ENCODE results near the gene AMPH. TPM values are rescaled to one million over a fixed set of nuclear protein-coding genes. Genes with fewer than 3 reads are reported as not detected.

The AMPH gene
- total RNA-seq, 1 experiment from 2014 or later, result not detected

DNA sequence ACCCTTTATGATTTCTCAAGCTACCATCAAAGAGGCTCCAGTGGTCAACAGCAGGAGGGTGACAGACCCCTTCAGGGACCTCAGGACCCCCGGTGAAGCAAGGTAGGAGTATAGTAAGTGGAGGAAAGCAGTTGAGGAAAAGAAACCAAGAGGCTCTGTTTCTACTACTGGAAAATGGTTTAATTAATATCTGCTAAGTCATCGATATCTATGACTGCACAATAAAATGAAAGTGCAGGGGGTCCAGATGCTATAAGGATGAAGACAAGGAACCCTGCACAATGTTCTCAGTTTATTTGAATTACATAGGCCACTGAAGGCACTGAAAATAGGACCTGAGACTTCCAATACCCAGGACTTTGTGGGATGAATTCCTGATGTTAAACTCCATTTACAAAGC lies 23.7 kb downstream of the AMPH start:
- Histone ChIP-seq H3K79me2 (ENCODE audit: low read depth) (no peaks in the 10 kb centered on the region), H3K9me2 (ENCODE audit: insufficient read depth) (no peaks in the 10 kb centered on the region), H3K27ac (no peak overlapping the region), H3K4me1 (replicated peaks; ENCODE audit: insufficient read depth) (no peaks in the 10 kb centered on the region), H3K4me2 (no peak overlapping the region), H3K27me3 (ENCODE audit: insufficient read depth, low read depth) (peaks cover 72% of the 10 kb centered on the region), H3F3A (ENCODE audit: insufficient read depth, low read depth) (no peaks in the 10 kb centered on the region), H3K36me3 (ENCODE audit: low read depth) (no peaks in the 10 kb centered on the region), H3K4me3 (no peak overlapping the region), H4K20me1 (ENCODE audit: insufficient read depth) (no peaks in the 10 kb centered on the region), H2AFZ (no peak overlapping the region), H3K9me3 (ENCODE audit: insufficient read depth, low read depth) (no peaks in the 10 kb centered on the region)
- TF ChIP-seq, protein P1, sequence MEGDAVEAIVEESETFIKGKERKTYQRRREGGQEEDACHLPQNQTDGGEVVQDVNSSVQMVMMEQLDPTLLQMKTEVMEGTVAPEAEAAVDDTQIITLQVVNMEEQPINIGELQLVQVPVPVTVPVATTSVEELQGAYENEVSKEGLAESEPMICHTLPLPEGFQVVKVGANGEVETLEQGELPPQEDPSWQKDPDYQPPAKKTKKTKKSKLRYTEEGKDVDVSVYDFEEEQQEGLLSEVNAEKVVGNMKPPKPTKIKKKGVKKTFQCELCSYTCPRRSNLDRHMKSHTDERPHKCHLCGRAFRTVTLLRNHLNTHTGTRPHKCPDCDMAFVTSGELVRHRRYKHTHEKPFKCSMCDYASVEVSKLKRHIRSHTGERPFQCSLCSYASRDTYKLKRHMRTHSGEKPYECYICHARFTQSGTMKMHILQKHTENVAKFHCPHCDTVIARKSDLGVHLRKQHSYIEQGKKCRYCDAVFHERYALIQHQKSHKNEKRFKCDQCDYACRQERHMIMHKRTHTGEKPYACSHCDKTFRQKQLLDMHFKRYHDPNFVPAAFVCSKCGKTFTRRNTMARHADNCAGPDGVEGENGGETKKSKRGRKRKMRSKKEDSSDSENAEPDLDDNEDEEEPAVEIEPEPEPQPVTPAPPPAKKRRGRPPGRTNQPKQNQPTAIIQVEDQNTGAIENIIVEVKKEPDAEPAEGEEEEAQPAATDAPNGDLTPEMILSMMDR (conservative IDR thresholded peaks at IDR 0.05), result no peak
- no peak for TF ChIP-seq EZH2 (IDR thresholded peaks at IDR 0.05; ENCODE audit: low read depth)
- peak in 1 of 2 experiments; percentile 4 for DNase-seq
- CTCF ChIA-PET, result no interaction called here
- intact Hi-C loops (cut with micrococcal nuclease; ENCODE audit: unreplicated experiment), result no loop called here
- POLR2A ChIA-PET (ENCODE audit: unreplicated experiment), result no interaction called here
- no TSS peak for BruUV-seq (replicated peaks)

DNA sequence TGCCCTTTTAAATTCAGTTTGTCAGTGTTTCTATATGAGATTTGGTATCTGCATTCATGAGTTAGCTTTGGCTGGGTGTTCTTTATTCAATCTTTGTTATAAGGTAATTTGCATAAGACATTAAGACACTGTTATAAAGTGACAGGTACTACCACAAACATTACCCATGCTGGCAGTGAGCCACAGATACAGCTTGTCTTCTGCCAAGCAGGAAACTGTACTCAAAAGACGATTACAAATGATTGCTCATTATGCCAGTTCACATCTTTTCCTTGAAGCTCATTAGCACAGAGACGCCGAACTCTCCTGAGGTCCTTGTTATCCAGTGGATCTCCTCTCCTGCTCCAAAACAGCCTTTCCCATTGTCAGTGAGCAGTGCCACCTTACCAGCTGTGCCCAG lies 30.4 kb downstream of the AMPH start:
- Histone ChIP-seq H3K36me3 (ENCODE audit: low read depth) (no peaks in the 10 kb centered on the region), H3F3A (ENCODE audit: insufficient read depth, low read depth) (no peaks in the 10 kb centered on the region), H3K4me2 (no peak overlapping the region), H3K27ac (no peak overlapping the region), H3K9me2 (ENCODE audit: insufficient read depth) (peaks cover 3% of the 10 kb centered on the region; the same call in 1 of the 2 replicates), H4K20me1 (ENCODE audit: insufficient read depth) (no peaks in the 10 kb centered on the region), H3K79me2 (ENCODE audit: low read depth) (no peaks in the 10 kb centered on the region), H3K9me3 (ENCODE audit: insufficient read depth, low read depth) (no peaks in the 10 kb centered on the region), H3K4me3 (no peak overlapping the region), H3K27me3 (ENCODE audit: insufficient read depth, low read depth) (peaks cover 31% of the 10 kb centered on the region), H2AFZ (no peak overlapping the region), H3K4me1 (replicated peaks; ENCODE audit: insufficient read depth) (no peaks in the 10 kb centered on the region)
- CTCF ChIA-PET, result no interaction called here
- no TSS peak for BruUV-seq (replicated peaks)
- intact Hi-C loops (cut with micrococcal nuclease; ENCODE audit: unreplicated experiment), result no loop called here
- POLR2A ChIA-PET (ENCODE audit: unreplicated experiment), result no interaction called here
- DNase-seq, result peak in 1 of 2 experiments; percentile 21
- no peak for TF ChIP-seq EZH2 (IDR thresholded peaks at IDR 0.05; ENCODE audit: low read depth)
- TF ChIP-seq, protein P1 (conservative IDR thresholded peaks at IDR 0.05), result no peak

DNA sequence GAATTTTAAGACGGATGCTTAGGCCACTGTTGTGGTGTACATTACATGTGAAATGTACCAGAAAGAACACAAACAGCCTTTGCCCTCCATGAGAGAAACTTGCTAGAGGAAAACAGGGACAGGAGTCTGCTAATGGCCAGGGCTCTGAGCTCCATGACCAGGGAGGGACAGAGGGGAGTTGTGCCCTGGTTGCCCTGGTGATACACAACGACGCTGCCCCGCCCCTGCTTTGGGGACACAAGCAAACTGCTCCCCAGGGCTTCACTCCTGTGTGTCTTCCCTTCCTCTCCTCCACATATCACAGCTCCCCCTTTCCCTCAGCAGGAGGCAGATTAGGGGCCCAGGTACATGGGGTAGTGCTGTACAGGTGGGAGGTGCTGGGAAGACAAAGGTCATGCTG lies 36.2 kb downstream of the AMPH start:
- Histone ChIP-seq H2AFZ (no peak overlapping the region), H3K36me3 (ENCODE audit: low read depth) (no peaks in the 10 kb centered on the region), H4K20me1 (ENCODE audit: insufficient read depth) (no peaks in the 10 kb centered on the region), H3K4me3 (no peak overlapping the region), H3F3A (ENCODE audit: insufficient read depth, low read depth) (no peaks in the 10 kb centered on the region), H3K4me2 (no peak overlapping the region), H3K27me3 (ENCODE audit: insufficient read depth, low read depth) (peaks cover 55% of the 10 kb centered on the region), H3K79me2 (ENCODE audit: low read depth) (no peaks in the 10 kb centered on the region), H3K27ac (no peak overlapping the region), H3K4me1 (replicated peaks; ENCODE audit: insufficient read depth) (no peaks in the 10 kb centered on the region), H3K9me3 (ENCODE audit: insufficient read depth, low read depth) (no peaks in the 10 kb centered on the region), H3K9me2 (ENCODE audit: insufficient read depth) (no peaks in the 10 kb centered on the region)
- intact Hi-C loops (cut with micrococcal nuclease; ENCODE audit: unreplicated experiment), result no loop called here
- DNase-seq, result no peak
- ChIA-PET POLR2A (ENCODE audit: unreplicated experiment) (no interaction called here), CTCF (no interaction called here)
- no TSS peak for BruUV-seq (replicated peaks)
- TF ChIP-seq, protein P1 (conservative IDR thresholded peaks at IDR 0.05), result no peak
- no peak for TF ChIP-seq EZH2 (IDR thresholded peaks at IDR 0.05; ENCODE audit: low read depth)
